Liver (tissue), 9 donors: ENCODE measurements around the gene CCDC92B. TPM values are rescaled to one million over a fixed set of nuclear protein-coding genes. Genes with fewer than 3 reads are reported as not detected.

ENCODE experiments used
- DNase-seq: peaks from one replicate; pipeline ENCODE4 v3.0.0-alpha.2; 2017; ENCODE audit warnings: low spot score
- H3K27ac ChIP-seq, 2 donors: one replicate each; pipeline ENCODE4 v1.7.0; 2013; ENCODE audit warnings: inconsistent platforms in 2 of 2, low read length in 2 of 2, control low read depth in 1 of 2, low read depth in 1 of 2, mild to moderate bottlenecking in 1 of 2
- H3K27me3 ChIP-seq, 4 donors: one replicate each; pipeline versions ENCODE4 v1.6.1 to v1.7.0; 2013; ENCODE audit warnings: low read length in 3 of 4, inconsistent platforms in 1 of 4, mild to moderate bottlenecking in 1 of 4, moderate library complexity in 1 of 4; ENCODE audit not compliant: control insufficient read depth in 4 of 4, insufficient read depth in 4 of 4
- H3K36me3 ChIP-seq, 4 donors: one replicate each; pipeline versions ENCODE4 v1.6.1 to v1.7.0; 2013; ENCODE audit warnings: low read length in 3 of 4, mild to moderate bottlenecking in 3 of 4, low read depth in 1 of 4, moderate library complexity in 1 of 4; ENCODE audit not compliant: control insufficient read depth in 4 of 4, insufficient read depth in 3 of 4
- H3K4me1 ChIP-seq, 4 donors: one replicate each; pipeline versions ENCODE4 v1.6.1 to v1.7.0; 2013; ENCODE audit warnings: low read length in 3 of 4, mild to moderate bottlenecking in 3 of 4, moderate library complexity in 1 of 4; ENCODE audit not compliant: control insufficient read depth in 4 of 4, insufficient read depth in 4 of 4
- H3K4me3 ChIP-seq, 3 donors: one replicate each; pipeline versions ENCODE4 v1.6.1 to v1.7.0; 2013; ENCODE audit warnings: low read length in 3 of 3, control low read depth in 1 of 3, low read depth in 1 of 3, mild to moderate bottlenecking in 1 of 3
- H3K9ac ChIP-seq, 2 donors: one replicate each; pipeline ENCODE4 v1.7.0; 2013; ENCODE audit warnings: low read length in 2 of 2, mild to moderate bottlenecking in 2 of 2, moderate library complexity in 2 of 2, control low read depth in 1 of 2, low read depth in 1 of 2
- H3K9me3 ChIP-seq, 4 donors: one replicate each; pipeline versions ENCODE4 v1.6.1 to v1.7.0; 2013; ENCODE audit warnings: low read length in 3 of 4; ENCODE audit not compliant: control insufficient read depth in 4 of 4
- EGR1 ChIP-seq, 2 donors: IDR thresholded peaks; 2 replicates each; pipeline ENCODE4 v1.6.1; 2016 to 2018; ENCODE audit warnings: antibody characterized with exemption in 2 of 2, low read depth in 2 of 2
- FOXA2 ChIP-seq: IDR thresholded peaks from 2 replicates; pipeline ENCODE4 v1.6.1; 2016; ENCODE audit warnings: antibody characterized with exemption
- GABPA ChIP-seq, 2 donors: IDR thresholded peaks in 1 of 2; conservative IDR thresholded peaks in 1 of 2; 2 replicates each; pipeline ENCODE4 v1.6.1; 2016; ENCODE audit warnings: antibody characterized with exemption in 2 of 2, mild to moderate bottlenecking in 1 of 2, moderate library complexity in 1 of 2
- HNF4A ChIP-seq, 2 donors: conservative IDR thresholded peaks; 2 replicates each; pipeline ENCODE4 v1.6.1; 2016; ENCODE audit warnings: antibody characterized with exemption in 2 of 2, mild to moderate bottlenecking in 2 of 2
- JUND ChIP-seq, 2 donors: IDR thresholded peaks; 2 replicates each; pipeline ENCODE4 v1.6.1; 2016; ENCODE audit warnings: antibody characterized with exemption in 2 of 2
- MAX ChIP-seq: IDR thresholded peaks from 2 replicates; pipeline ENCODE4 v1.6.1; 2016; ENCODE audit warnings: antibody characterized with exemption
- RAD21 ChIP-seq, 2 donors: IDR thresholded peaks; 2 replicates each; pipeline ENCODE4 v1.6.1; 2016; ENCODE audit warnings: antibody characterized with exemption in 2 of 2, mild to moderate bottlenecking in 2 of 2
- RXRA ChIP-seq, 2 donors: IDR thresholded peaks; 2 replicates each; pipeline ENCODE4 v1.6.1; 2017 to 2018; ENCODE audit warnings: antibody characterized with exemption in 2 of 2, mild to moderate bottlenecking in 1 of 2
- TAF1 ChIP-seq: conservative IDR thresholded peaks from 2 replicates; pipeline ENCODE4 v1.6.1; 2016; ENCODE audit warnings: antibody characterized with exemption, mild to moderate bottlenecking
- YY1 ChIP-seq: IDR thresholded peaks from 2 replicates; pipeline ENCODE4 v1.6.1; 2016; ENCODE audit warnings: antibody characterized with exemption, mild to moderate bottlenecking
- ZBTB33 ChIP-seq: IDR thresholded peaks from 2 replicates; pipeline ENCODE4 v1.6.1; 2016; ENCODE audit warnings: antibody characterized with exemption
- WGBS: extraction: QIAGEN DNeasy Blood & Tissue Kit; methylation state at CpG from one replicate; pipeline ENCODE4 v1.1.7; 2013; 5-methylcytosine and 5-hydroxymethylcytosine counted together
- polyA plus RNA-seq, 2 donors: library from polyadenylated mRNA; stranded (reverse) in 1 of 2; unstranded in 1 of 2; fragments of 200-250 nt in 1 of 2; fragments of >200 nt in 1 of 2; fragmentation: Nextera tagmentation in 1 of 2; extraction: Ambion mirVana in 1 of 2; gene quantifications; one replicate each; pipeline versions ENCODE4 v1.2.1 to v1.2.3, GENCODE V29; 2013 to 2015
- total RNA-seq, 2 donors: library from RNA; depleted of rRNA; stranded (reverse); fragments of >200 nt; gene quantifications; one replicate each; pipeline ENCODE4 v1.2.3, GENCODE V29; 2014
- TF ChIP-seq, protein P1 (sequence below): IDR thresholded peaks from 2 replicates; pipeline ENCODE4 v1.6.1; 2016; ENCODE audit warnings: antibody characterized with exemption, mild to moderate bottlenecking
- TF ChIP-seq, protein P2 (sequence below): IDR thresholded peaks from 2 replicates; pipeline ENCODE4 v1.6.1; 2016; ENCODE audit warnings: antibody characterized with exemption
- TF ChIP-seq, protein P3 (sequence below): fragments of 150-350 bp; IDR thresholded peaks from 2 replicates; pipeline ENCODE4 v1.5.1; 2017; ENCODE audit warnings: improper control_type of control experiment, low read depth, low read length; ENCODE audit not compliant: missing input control
- donor health status: healthy.
- donor health status: healthy.
- donor health status: healthy.
- donor health status: healthy.
- donor health status: healthy.

CCDC92B gene
- total and polyA plus RNA-seq, 4 donors, result not detected

GRCh38 chr17:2737693-2738092 is 11.8 kb downstream of the CCDC92B start:
- Histone ChIP-seq H3K4me1 (no peaks in the 10 kb centered on the region), H3K27me3 (no peaks in the 10 kb centered on the region), H3K27ac (no peak overlapping the region), H3K9ac (no peak overlapping the region), H3K4me3 (no peak overlapping the region), H3K9me3 (no peaks in the 10 kb centered on the region), H3K36me3 (no peaks in the 10 kb centered on the region)
- DNase-seq, result no peak
- TF ChIP-seq, protein P1, sequence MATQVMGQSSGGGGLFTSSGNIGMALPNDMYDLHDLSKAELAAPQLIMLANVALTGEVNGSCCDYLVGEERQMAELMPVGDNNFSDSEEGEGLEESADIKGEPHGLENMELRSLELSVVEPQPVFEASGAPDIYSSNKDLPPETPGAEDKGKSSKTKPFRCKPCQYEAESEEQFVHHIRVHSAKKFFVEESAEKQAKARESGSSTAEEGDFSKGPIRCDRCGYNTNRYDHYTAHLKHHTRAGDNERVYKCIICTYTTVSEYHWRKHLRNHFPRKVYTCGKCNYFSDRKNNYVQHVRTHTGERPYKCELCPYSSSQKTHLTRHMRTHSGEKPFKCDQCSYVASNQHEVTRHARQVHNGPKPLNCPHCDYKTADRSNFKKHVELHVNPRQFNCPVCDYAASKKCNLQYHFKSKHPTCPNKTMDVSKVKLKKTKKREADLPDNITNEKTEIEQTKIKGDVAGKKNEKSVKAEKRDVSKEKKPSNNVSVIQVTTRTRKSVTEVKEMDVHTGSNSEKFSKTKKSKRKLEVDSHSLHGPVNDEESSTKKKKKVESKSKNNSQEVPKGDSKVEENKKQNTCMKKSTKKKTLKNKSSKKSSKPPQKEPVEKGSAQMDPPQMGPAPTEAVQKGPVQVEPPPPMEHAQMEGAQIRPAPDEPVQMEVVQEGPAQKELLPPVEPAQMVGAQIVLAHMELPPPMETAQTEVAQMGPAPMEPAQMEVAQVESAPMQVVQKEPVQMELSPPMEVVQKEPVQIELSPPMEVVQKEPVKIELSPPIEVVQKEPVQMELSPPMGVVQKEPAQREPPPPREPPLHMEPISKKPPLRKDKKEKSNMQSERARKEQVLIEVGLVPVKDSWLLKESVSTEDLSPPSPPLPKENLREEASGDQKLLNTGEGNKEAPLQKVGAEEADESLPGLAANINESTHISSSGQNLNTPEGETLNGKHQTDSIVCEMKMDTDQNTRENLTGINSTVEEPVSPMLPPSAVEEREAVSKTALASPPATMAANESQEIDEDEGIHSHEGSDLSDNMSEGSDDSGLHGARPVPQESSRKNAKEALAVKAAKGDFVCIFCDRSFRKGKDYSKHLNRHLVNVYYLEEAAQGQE, result no peak
- TF ChIP-seq JUND (IDR thresholded peaks at IDR 0.05) (no peak), HNF4A (conservative IDR thresholded peaks at IDR 0.05) (no peak), MAX (no peak), YY1 (no peak), RAD21 (IDR thresholded peaks at IDR 0.05) (no peak), FOXA2 (no peak), RXRA (IDR thresholded peaks at IDR 0.05) (no peak), EGR1 (IDR thresholded peaks at IDR 0.05; ENCODE audit: low read depth in 2 of 2) (no peak), TAF1 (no peak), ZBTB33 (no peak)
- TF ChIP-seq, protein P2, sequence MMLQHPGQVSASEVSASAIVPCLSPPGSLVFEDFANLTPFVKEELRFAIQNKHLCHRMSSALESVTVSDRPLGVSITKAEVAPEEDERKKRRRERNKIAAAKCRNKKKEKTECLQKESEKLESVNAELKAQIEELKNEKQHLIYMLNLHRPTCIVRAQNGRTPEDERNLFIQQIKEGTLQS, result no peak
- TF ChIP-seq, protein P3, sequence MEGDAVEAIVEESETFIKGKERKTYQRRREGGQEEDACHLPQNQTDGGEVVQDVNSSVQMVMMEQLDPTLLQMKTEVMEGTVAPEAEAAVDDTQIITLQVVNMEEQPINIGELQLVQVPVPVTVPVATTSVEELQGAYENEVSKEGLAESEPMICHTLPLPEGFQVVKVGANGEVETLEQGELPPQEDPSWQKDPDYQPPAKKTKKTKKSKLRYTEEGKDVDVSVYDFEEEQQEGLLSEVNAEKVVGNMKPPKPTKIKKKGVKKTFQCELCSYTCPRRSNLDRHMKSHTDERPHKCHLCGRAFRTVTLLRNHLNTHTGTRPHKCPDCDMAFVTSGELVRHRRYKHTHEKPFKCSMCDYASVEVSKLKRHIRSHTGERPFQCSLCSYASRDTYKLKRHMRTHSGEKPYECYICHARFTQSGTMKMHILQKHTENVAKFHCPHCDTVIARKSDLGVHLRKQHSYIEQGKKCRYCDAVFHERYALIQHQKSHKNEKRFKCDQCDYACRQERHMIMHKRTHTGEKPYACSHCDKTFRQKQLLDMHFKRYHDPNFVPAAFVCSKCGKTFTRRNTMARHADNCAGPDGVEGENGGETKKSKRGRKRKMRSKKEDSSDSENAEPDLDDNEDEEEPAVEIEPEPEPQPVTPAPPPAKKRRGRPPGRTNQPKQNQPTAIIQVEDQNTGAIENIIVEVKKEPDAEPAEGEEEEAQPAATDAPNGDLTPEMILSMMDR, result no peak
- WGBS, result 93% methylated on average over 15 of the region's 15 CpGs

- H3K4me3 ChIP-seq, result no peak overlapping the region
- no peaks in the 10 kb centered on the region for H3K4me1 ChIP-seq
- no peak for DNase-seq
- H3K27me3 ChIP-seq, result no peaks in the 10 kb centered on the region
- TF ChIP-seq GABPA (IDR thresholded peaks at IDR 0.05 in 1 of 2, conservative IDR thresholded peaks at IDR 0.05 in 1 of 2) (no peak), RAD21 (IDR thresholded peaks at IDR 0.05) (no peak), JUND (IDR thresholded peaks at IDR 0.05) (no peak), TAF1 (no peak)
- TF ChIP-seq, protein P1, result no peak
- no peaks in the 10 kb centered on the region for H3K9me3 ChIP-seq
- H3K27ac ChIP-seq, result no peak overlapping the region
- 88% methylated on average over 3 of the region's 3 CpGs for WGBS
- no peaks in the 10 kb centered on the region for H3K36me3 ChIP-seq
- no peak overlapping the region for H3K9ac ChIP-seq
Measured at GRCh38 chr17:2736956-2737355, 12.5 kb downstream of the CCDC92B start.
